Activated CD8-positive, alpha-beta memory T cell treated with anti-CD3 and anti-CD28 coated beads, Interleukin-2, amount 50 U/mL, for 4 hours (primary cell): Measurements from ENCODE around the gene PPDPF.
"Not testable (repeated sequence)": the region's sequence is repeated elsewhere in the genome, so short reads cannot be mapped to it uniquely, and the experiment has no call there.

ENCODE experiments used
- DNase-seq: peaks from one replicate; pipeline ENCODE4 v3.0.0-alpha.2; 2020

The PPDPF gene

GRCh38 chr20:63500902-63501817 lies 19.4 kb upstream of the PPDPF start:
- DNase-seq: no peak

- DNase-seq: no peak
Measured at GRCh38 chr20:63501818-63502670, 18.5 kb upstream of the PPDPF start.

- DNase-seq: no peak
Measured at GRCh38 chr20:63502671-63503172, 17.8 kb upstream of the PPDPF start.

- DNase-seq: no peak
Measured at GRCh38 chr20:63503524-63503923, 17.0 kb upstream of the PPDPF start.

- DNase-seq: no peak
Measured at GRCh38 chr20:63504642-63505041, 15.9 kb upstream of the PPDPF start.

- DNase-seq: no peak
Measured at GRCh38 chr20:63505281-63505680, 15.3 kb upstream of the PPDPF start.

- DNase-seq: no peak
Measured at GRCh38 chr20:63505723-63506122, 14.8 kb upstream of the PPDPF start.

- no peak for DNase-seq
Measured at GRCh38 chr20:63507083-63507743, 13.4 kb upstream of the PPDPF start.

- no peak for DNase-seq
Measured at GRCh38 chr20:63508072-63508768, 12.3 kb upstream of the PPDPF start.

GRCh38 chr20:63509088-63509564 lies 11.4 kb upstream of the PPDPF start:
- DNase-seq: no peak

GRCh38 chr20:63513207-63513606 lies 7.4 kb upstream of the PPDPF start:
- no peak for DNase-seq

- DNase-seq: not testable (repeated sequence)
Measured at GRCh38 chr20:63514520-63514919, 6.0 kb upstream of the PPDPF start.

GRCh38 chr20:63517376-63518309 lies 2.9 kb upstream of the PPDPF start:
- DNase-seq: no peak

- peak; percentile 14 for DNase-seq
Measured at GRCh38 chr20:63518351-63518861, 2.2 kb upstream of the PPDPF start.

GRCh38 chr20:63518946-63519667 lies 1.5 kb upstream of the PPDPF start:
- peak; percentile 16 for DNase-seq

- peak; percentile 69 for DNase-seq
Measured at GRCh38 chr20:63519668-63520503, 679 bp upstream of the PPDPF start.

GRCh38 chr20:63520934-63521601 lies 503 bp downstream of the PPDPF start:
- DNase-seq: peak; percentile 68

GRCh38 chr20:63521602-63522001 lies 1.0 kb downstream of the PPDPF start:
- DNase-seq: peak; percentile 19
